Measurements from ENCODE around the gene GABARAP. TPM values are rescaled to one million over a fixed set of nuclear protein-coding genes. Genes with fewer than 3 reads are reported as not detected.

GABARAP gene
- total and polyA plus RNA-seq, 2 of the 13 experiments (the other 11 are each of a cell fraction or from before 2014, with no cell fraction given): 161 to 310 TPM

DNA sequence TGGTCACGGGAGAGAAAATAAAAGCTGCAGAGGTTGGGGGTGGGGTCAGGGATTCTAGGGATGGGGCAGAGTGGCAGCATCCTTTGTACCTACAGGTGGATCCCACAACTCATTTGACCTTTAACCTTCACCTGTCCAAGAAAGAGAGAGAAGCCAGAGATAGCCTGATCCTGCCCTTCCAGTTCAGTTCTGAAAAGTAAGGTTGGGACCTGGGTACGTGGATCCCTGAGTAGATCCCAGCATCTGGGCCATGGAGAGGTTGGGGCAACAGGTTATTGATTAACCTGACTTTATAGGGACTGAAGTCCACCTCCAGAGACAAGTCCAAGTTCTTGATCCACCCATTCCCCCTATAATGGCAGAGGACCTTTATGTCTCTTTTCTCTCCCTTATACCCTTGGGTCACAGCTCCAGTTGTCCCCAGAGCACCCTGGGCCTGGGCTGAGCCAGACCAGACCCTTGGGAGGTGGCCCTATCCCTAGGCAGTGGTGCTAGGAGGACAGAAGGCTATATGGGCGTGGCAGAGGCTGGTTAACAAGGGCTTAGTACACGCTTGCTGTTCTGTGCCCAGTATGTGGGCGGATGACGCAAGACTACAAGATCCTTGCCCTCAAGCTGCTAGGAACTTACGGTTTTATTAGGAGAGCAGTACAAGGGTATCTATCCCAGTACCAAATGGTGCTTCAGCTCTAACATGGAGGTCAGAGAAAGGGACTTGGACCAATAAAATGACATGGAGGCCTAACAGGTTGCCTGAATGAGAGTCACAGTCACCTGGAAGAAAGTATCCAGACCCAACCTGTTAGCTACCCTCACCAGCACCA, 16.7 kb upstream of the GABARAP start (continued):
- TF ChIP-seq, protein P1, sequence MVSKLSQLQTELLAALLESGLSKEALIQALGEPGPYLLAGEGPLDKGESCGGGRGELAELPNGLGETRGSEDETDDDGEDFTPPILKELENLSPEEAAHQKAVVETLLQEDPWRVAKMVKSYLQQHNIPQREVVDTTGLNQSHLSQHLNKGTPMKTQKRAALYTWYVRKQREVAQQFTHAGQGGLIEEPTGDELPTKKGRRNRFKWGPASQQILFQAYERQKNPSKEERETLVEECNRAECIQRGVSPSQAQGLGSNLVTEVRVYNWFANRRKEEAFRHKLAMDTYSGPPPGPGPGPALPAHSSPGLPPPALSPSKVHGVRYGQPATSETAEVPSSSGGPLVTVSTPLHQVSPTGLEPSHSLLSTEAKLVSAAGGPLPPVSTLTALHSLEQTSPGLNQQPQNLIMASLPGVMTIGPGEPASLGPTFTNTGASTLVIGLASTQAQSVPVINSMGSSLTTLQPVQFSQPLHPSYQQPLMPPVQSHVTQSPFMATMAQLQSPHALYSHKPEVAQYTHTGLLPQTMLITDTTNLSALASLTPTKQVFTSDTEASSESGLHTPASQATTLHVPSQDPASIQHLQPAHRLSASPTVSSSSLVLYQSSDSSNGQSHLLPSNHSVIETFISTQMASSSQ (IDR thresholded peaks at IDR 0.05; ENCODE audit: low read depth): peak; percentile 94
- TF ChIP-seq, protein P1 (CRISPR knock-in tag; IDR thresholded peaks at IDR 0.05; ENCODE audit: borderline replicate concordance): peak; percentile 91; the same call in 1 of the 2 replicates
- TF ChIP-seq, protein P2, sequence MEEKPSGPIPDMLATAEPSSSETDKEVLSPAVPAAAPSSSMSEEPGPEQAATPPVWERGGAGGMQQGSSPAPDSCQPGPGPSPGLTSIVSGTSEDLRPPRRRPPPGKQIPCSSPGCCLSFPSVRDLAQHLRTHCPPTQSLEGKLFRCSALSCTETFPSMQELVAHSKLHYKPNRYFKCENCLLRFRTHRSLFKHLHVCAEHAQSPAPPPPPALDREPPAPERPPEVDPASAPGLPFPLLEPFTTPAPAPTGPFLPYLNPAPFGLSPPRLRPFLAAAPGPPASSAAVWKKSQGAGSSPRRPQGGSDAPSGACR (CRISPR knock-in tag; IDR thresholded peaks at IDR 0.05): no peak
- TF ChIP-seq ZEB1 (IDR thresholded peaks at IDR 0.05; ENCODE audit: insufficient replicate concordance, low read depth) (no peak), ZNF264 (CRISPR knock-in tag; IDR thresholded peaks at IDR 0.05) (no peak), ZBTB20 (CRISPR knock-in tag; IDR thresholded peaks at IDR 0.05; ENCODE audit: borderline replicate concordance, low read depth) (peak; percentile 64; the same call in 1 of the 2 replicates), ZNF674 (CRISPR knock-in tag; IDR thresholded peaks at IDR 0.05; ENCODE audit: low read depth) (no peak), POLR2AphosphoS2 (IDR thresholded peaks at IDR 0.05; ENCODE audit: low read depth, low read length) (no peak), GLI4 (CRISPR knock-in tag; IDR thresholded peaks at IDR 0.05; ENCODE audit: borderline replicate concordance) (0 out of 2 replicates have a peak, but pooled peaks have one; percentile 37), FOXK1 (CRISPR knock-in tag; IDR thresholded peaks at IDR 0.05; ENCODE audit: borderline replicate concordance, low read depth) (peak; percentile 12; the same call in 1 of the 2 replicates), EHMT2 (IDR thresholded peaks at IDR 0.05; ENCODE audit: borderline replicate concordance, low read depth, low read length) (no peak), EEA1 (CRISPR knock-in tag; IDR thresholded peaks at IDR 0.05; ENCODE audit: borderline replicate concordance) (no peak), GPN1 (CRISPR knock-in tag; IDR thresholded peaks at IDR 0.05; ENCODE audit: borderline replicate concordance) (no peak)
- TF ChIP-seq, protein P3, sequence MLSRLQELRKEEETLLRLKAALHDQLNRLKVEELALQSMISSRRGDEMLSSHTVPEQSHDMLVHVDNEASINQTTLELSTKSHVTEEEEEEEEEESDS (CRISPR knock-in tag; IDR thresholded peaks at IDR 0.05; ENCODE audit: borderline replicate concordance): no peak
- TF ChIP-seq, protein P4, sequence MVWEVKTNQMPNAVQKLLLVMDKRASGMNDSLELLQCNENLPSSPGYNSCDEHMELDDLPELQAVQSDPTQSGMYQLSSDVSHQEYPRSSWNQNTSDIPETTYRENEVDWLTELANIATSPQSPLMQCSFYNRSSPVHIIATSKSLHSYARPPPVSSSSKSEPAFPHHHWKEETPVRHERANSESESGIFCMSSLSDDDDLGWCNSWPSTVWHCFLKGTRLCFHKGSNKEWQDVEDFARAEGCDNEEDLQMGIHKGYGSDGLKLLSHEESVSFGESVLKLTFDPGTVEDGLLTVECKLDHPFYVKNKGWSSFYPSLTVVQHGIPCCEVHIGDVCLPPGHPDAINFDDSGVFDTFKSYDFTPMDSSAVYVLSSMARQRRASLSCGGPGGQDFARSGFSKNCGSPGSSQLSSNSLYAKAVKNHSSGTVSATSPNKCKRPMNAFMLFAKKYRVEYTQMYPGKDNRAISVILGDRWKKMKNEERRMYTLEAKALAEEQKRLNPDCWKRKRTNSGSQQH (CRISPR knock-in tag; IDR thresholded peaks at IDR 0.05; ENCODE audit: low read depth): no peak
- TF ChIP-seq, protein P5, sequence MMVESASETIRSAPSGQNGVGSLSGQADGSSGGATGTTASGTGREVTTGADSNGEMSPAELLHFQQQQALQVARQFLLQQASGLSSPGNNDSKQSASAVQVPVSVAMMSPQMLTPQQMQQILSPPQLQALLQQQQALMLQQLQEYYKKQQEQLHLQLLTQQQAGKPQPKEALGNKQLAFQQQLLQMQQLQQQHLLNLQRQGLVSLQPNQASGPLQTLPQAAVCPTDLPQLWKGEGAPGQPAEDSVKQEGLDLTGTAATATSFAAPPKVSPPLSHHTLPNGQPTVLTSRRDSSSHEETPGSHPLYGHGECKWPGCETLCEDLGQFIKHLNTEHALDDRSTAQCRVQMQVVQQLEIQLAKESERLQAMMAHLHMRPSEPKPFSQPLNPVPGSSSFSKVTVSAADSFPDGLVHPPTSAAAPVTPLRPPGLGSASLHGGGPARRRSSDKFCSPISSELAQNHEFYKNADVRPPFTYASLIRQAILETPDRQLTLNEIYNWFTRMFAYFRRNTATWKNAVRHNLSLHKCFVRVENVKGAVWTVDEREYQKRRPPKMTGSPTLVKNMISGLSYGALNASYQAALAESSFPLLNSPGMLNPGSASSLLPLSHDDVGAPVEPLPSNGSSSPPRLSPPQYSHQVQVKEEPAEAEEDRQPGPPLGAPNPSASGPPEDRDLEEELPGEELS (CRISPR knock-in tag; IDR thresholded peaks at IDR 0.05): peak; percentile 40; the same call in 1 of the 2 replicates
- TF ChIP-seq, protein P6, sequence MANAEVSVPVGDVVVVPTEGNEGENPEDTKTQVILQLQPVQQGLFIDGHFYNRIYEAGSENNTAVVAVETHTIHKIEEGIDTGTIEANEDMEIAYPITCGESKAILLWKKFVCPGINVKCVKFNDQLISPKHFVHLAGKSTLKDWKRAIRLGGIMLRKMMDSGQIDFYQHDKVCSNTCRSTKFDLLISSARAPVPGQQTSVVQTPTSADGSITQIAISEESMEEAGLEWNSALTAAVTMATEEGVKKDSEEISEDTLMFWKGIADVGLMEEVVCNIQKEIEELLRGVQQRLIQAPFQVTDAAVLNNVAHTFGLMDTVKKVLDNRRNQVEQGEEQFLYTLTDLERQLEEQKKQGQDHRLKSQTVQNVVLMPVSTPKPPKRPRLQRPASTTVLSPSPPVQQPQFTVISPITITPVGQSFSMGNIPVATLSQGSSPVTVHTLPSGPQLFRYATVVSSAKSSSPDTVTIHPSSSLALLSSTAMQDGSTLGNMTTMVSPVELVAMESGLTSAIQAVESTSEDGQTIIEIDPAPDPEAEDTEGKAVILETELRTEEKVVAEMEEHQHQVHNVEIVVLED (CRISPR knock-in tag; IDR thresholded peaks at IDR 0.05; ENCODE audit: borderline replicate concordance): peak; percentile 41; the same call in 1 of the 2 replicates
